ENCODE results near the gene AZI2. TPM values are rescaled to one million over a fixed set of nuclear protein-coding genes. Genes with fewer than 3 reads are reported as not detected.

The AZI2 gene
- total and polyA plus RNA-seq, 9 of the 15 experiments (the other 6 are each of a cell fraction or from before 2014, with no cell fraction given), result 28.5 to 96.3 (median 70.2) TPM

- TF ChIP-seq CCAR2 (IDR thresholded peaks at IDR 0.05; ENCODE audit: low read depth, low read length) (no peak), PRPF4 (IDR thresholded peaks at IDR 0.05; ENCODE audit: insufficient read depth, low read depth, low read length, poor library complexity, severe bottlenecking) (peak; percentile 81), E2F6 (IDR thresholded peaks at IDR 0.05; ENCODE audit: borderline replicate concordance in 1 of 2, extremely low read depth in 1 of 2, insufficient read depth in 1 of 2, insufficient read length in 1 of 2, low read depth in 1 of 2, low read length in 1 of 2, poor library complexity in 1 of 2, severe bottlenecking in 1 of 2) (peak; percentile 34 to 50), RBM14 (IDR thresholded peaks at IDR 0.05; ENCODE audit: borderline replicate concordance, insufficient read depth, low read depth, low read length) (peak; percentile 91; the same call in 1 of the 2 replicates), MBD2 (IDR thresholded peaks at IDR 0.05; ENCODE audit: borderline replicate concordance, low read depth) (peak; percentile 42; the same call in 1 of the 2 replicates), ZNF77 (CRISPR knock-in tag; IDR thresholded peaks at IDR 0.05) (no peak), ZBTB49 (CRISPR knock-in tag; IDR thresholded peaks at IDR 0.05; ENCODE audit: borderline replicate concordance) (peak; percentile 28; the same call in 1 of the 2 replicates), E2F3 (CRISPR knock-in tag; IDR thresholded peaks at IDR 0.05) (peak; percentile 46), CEBPB (tag; IDR thresholded peaks at IDR 0.05) (peak; percentile 86), RBM15 (IDR thresholded peaks at IDR 0.05; ENCODE audit: insufficient read depth, low read length) (0 out of 2 replicates have a peak, but pooled peaks have one; percentile 58), ZNF398 (CRISPR knock-in tag; IDR thresholded peaks at IDR 0.05) (no peak), BDP1 (IDR thresholded peaks at IDR 0.05; ENCODE audit: insufficient read depth, insufficient read length) (no peak), FOXA3 (CRISPR knock-in tag; conservative IDR thresholded peaks at IDR 0.05 in 1 of 2, IDR thresholded peaks at IDR 0.05 in 1 of 2) (peak in 1 of 2 experiments; percentile 74; a peak in 1 of 4 replicates), CHCHD3 (CRISPR knock-in tag; IDR thresholded peaks at IDR 0.05) (peak; percentile 27; the same call in 1 of the 2 replicates), E2F1 (CRISPR knock-in tag; IDR thresholded peaks at IDR 0.05) (0 out of 2 replicates have a peak, but pooled peaks have one; percentile 17), JUN (IDR thresholded peaks at IDR 0.05; ENCODE audit: borderline replicate concordance, low read depth, low read length) (no peak), JUN (CRISPR knock-in tag; IDR thresholded peaks at IDR 0.05; ENCODE audit: borderline replicate concordance) (peak; percentile 70; the same call in 1 of the 2 replicates), RB1 (IDR thresholded peaks at IDR 0.05; ENCODE audit: low read depth) (peak; percentile 41)
Observed at GRCh38 chr3:28348629-28349468, at the start of gene AZI2, which contains the start of gene ZCWPW2 (continued).

Data from K562 (cell line).